22Rv1 (cell line): ENCODE measurements around the gene OR51G2.

Experiments used
- CTCF ChIP-seq: fragments of 450-650 bp; IDR thresholded peaks from 2 replicates; pipeline ENCODE4 v1.5.1; 2017; ENCODE audit warnings: mild to moderate bottlenecking
- ZFX ChIP-seq: fragments of 450-650 bp; IDR thresholded peaks from 2 replicates; pipeline ENCODE4 v1.6.1; 2017; ENCODE audit warnings: antibody characterized with exemption, borderline replicate concordance

- no peak for TF ChIP-seq CTCF
- TF ChIP-seq ZFX: no peak
Observed at GRCh38 chr11:4882543-4882942, 36.6 kb downstream of the OR51G2 start.
